Stimulated activated CD8-positive, alpha-beta memory T cell treated with anti-CD3 and anti-CD28 coated beads, Interleukin-15, amount 100 ng/mL, for 48 hours (primary cell): ENCODE measurements around the gene FFAR1.

Experiments used
- DNase-seq, 2 donors: peaks; one replicate each; pipeline ENCODE4 v3.0.0-alpha.2; 2020; ENCODE audit warnings: low read depth in 2 of 2

FFAR1 gene, protein sequence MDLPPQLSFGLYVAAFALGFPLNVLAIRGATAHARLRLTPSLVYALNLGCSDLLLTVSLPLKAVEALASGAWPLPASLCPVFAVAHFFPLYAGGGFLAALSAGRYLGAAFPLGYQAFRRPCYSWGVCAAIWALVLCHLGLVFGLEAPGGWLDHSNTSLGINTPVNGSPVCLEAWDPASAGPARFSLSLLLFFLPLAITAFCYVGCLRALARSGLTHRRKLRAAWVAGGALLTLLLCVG (N-terminal part only)

DNA sequence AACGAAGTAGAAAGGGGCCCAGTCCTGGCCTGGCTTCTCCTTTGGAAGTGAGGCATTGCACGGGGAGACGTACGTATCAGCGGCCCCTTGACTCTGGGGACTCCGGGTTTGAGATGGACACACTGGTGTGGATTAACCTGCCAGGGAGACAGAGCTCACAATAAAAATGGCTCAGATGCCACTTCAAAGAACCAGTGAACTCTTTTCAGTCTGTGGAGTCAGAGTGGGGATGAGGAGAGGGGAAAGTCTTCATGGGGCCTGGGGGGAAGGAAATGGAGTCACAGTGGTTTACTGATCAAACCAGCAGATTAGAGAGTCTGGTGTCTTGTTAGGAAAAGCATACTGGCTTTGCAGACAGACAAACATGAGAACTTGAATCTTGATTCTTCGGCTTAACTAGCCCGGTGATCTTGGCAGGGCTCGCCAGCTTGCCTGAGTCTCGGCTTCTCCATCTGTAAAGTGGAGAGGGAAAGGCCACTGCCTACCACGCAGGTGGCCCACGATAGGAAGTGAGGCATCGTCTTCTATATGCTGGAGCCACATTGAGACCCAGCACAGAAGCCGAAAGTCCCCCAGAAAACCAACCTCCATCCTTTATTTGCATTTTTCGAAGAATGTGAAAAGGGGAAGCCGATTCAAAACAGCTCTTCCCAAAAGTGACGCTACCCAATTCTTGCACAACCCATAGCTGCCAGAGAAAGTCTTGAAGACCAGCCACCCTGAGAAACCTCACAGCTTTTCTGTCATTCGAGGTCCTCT is at the start of gene FFAR1:
Gene FFAR1, plus strand, starts transcription at position 732 of the 759 bp plus-strand sequence. CDS start 3,650 bp downstream, outside the sequence.
- DNase-seq, result peak; percentile 52 to 65

GRCh38 chr19:35297922-35298321 is 49.8 kb upstream of the FFAR1 start:
- DNase-seq, result no peak

- DNase-seq, result no peak
Measured at GRCh38 chr19:35298561-35298972, 49.1 kb upstream of the FFAR1 start.

DNA sequence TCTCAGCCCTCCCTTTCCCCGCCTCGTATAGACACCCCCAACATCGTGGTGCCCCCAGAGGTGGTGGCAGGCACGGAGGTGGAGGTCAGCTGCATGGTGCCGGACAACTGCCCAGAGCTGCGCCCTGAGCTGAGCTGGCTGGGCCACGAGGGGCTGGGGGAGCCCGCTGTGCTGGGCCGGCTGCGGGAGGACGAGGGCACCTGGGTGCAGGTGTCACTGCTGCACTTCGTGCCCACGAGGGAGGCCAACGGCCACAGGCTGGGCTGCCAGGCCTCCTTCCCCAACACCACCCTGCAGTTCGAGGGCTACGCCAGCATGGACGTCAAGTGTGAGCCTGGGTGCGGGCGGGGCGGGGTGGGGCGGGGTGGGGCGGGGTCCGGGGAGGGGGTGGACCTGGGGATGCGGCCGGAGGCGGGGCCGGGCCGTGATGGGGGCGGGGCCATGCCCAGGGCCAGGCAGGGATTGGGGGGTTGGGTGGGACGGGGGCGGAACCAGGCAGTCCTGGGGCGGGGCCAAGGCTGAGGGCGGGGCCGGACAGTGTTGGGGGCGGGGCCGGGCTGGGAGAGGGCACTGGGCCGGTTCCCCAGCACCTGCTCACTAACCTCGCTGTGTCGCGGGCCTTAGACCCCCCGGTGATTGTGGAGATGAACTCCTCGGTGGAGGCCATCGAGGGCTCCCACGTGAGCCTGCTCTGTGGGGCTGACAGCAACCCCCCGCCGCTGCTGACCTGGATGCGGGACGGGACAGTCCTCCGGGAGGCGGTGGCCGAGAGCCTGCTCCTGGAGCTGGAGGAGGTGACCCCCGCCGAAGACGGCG is 48.0 kb upstream of the FFAR1 start:
- no peak for DNase-seq

GRCh38 chr19:35300339-35300649 is 47.4 kb upstream of the FFAR1 start:
- no peak for DNase-seq

- no peak for DNase-seq
Measured at GRCh38 chr19:35301961-35302360, 45.7 kb upstream of the FFAR1 start.

DNA sequence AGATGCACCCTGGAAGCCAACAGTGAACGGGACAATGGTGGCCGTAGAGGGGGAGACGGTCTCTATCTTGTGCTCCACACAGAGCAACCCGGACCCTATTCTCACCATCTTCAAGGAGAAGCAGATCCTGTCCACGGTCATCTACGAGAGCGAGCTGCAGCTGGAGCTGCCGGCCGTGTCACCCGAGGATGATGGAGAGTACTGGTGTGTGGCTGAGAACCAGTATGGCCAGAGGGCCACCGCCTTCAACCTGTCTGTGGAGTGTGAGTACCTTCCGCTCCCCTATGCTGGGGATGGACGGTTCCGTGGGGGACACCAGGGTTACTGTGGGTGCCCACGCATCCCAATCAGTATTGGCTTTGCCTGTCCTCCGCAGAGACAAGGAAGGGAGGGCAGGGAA is 45.3 kb upstream of the FFAR1 start:
- no peak for DNase-seq

- no peak for DNase-seq
Measured at GRCh38 chr19:35303357-35303915, 44.3 kb upstream of the FFAR1 start.

DNA sequence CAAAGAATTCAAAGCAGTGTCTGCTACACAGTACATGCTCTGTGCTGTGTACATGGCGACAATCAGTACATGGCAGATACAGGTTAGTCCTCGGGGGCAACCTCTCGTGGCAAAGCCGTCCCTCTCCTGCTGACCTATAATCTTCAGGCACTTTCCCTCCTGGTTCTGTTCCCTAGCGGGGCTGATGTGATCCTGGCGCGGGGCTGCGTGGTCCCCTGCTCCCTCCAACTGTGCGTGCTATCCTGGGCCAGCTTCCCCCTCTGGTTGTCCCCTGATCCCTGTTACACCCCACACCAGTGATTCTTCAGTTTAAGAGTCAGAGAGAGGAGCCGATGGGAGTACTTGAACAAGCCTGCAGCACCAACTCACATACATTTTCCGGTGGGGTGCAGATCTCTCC is 43.7 kb upstream of the FFAR1 start:
- DNase-seq, result no peak

- DNase-seq, result no peak
Measured at GRCh38 chr19:35305181-35305580, 42.5 kb upstream of the FFAR1 start.

DNA sequence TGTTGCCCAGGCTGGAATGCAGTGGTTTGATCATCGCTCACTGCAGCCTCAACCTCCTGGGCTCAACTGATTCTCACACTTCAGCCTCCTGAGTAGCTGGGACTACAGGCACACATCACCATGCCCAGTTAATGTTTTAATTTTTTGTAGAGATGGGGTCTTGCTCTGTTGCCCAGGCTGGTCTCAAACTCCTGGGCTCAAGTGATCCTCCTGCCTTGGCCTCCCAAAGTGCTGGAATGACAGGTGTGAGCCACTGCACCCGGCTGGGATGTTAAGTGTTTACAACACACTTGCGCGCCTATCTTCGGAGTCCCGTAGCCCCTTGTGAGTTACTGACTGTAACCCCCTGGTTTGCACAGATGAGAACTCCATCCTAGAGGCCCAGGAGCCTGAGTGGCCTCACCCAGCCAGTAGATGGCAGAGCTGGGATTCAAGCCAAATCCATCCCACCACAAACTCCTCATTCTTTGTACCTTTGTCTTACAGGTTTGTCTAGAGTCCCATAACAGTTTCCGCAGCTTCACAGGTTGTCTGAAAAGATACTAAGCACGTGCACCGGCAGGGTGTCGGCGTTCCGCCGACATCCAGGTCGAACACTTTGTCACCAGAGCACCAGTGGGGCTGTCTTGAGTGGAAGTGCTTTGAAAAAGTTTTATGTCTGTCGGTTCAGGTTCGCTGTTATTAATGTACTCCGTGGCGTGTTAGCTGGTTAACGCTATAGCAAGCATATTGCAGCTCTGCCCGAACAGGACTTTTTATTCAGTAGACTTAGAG is 41.0 kb upstream of the FFAR1 start:
- DNase-seq, result no peak

- DNase-seq, result no peak
Measured at GRCh38 chr19:35307931-35308330, 39.8 kb upstream of the FFAR1 start.

DNA sequence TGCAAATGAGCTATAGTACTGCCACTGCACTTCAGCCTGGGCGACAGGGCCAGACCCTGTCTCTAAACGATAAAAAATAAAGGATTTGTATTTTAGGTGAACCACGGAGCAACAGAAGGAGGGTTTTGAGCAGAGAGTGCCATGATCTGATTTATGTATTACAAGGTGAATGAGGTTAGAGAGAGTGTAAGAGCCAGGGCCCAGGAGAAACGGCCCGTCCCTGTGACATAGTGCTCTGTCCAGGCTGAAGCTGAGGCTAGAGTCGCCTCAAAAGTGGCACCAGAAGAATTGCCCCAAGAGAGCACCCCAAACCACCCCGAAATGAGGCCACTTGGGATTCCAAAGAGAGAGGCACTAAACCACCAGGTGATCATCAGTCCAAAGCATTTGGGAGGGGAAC is 38.8 kb upstream of the FFAR1 start:
- DNase-seq, result no peak

- DNase-seq, result no peak
Measured at GRCh38 chr19:35309481-35310279, 38.0 kb upstream of the FFAR1 start.

DNA sequence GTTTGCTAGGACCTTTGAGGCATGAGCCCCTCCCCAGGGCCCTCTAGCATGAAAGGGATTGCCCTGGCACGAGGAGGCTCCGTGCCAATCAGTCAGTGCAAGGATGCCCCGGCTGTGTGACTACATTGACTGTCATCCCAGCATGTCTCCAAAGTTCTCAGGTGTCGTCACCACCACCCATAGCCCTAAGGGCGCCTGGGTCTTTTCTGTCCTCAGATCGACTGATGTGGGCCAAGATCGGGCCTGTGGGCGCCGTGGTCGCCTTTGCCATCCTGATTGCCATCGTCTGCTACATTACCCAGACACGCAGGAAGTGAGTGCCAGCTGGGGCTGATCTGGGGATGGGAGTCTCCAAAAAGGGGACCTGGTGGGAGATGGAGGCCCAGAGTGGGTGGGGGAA is 37.4 kb upstream of the FFAR1 start:
- DNase-seq, result no peak

GRCh38 chr19:35310811-35311465 is 36.8 kb upstream of the FFAR1 start:
- DNase-seq, result no peak

- DNase-seq, result no peak
Measured at GRCh38 chr19:35311901-35312665, 35.6 kb upstream of the FFAR1 start.

DNA sequence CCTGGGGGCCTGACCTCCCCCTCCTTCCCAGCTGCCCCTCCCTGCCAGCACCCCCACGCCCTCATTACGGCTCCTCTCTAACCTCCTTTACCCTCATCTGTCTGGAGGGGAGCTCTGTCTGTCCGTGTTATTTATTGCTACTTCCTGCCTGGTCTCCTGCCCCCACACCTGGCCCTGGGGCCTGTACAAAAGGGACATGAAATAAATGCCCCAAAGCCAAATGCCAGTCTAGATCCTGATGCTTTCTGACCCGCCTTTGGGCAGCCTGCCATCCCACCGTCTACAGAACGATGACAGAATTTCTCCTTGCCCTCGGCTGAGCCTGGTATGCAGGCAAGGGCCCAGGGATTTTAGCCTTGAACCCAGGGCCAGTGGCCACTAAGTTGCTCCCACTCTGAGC is 34.1 kb upstream of the FFAR1 start:
- no peak for DNase-seq

DNA sequence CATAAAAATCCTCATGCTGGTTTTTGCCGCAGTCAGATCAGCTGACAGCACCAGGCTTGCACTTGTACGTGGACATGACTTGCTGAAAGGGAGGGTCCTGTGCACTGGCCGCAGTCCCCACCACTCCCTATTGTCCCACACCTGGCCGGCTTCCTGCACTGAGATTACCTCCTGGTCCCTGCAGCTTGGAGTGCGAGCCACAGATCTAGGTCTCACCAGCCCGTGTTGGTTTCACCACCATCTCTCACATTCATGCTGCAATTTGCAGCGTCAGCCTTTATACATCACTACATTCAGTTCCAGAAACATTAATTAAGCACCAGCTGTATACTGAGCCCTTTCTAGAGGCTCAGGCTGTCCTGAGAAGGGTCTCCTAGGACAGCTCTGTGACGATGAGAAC is 33.7 kb upstream of the FFAR1 start:
- DNase-seq, result no peak
